AG04449 (cell line): Measurements from ENCODE around the gene CLECL1.
"Not testable (repeated sequence)": the region's sequence is repeated elsewhere in the genome, so short reads cannot be mapped to it uniquely, and the experiment has no call there.

Source experiments
- CTCF ChIA-PET: fragments of 350-600 bp; formaldehyde crosslinking; extraction: SDS; loops from one replicate; lab custom pipeline; 2021; ENCODE audit warnings: antibody characterized with exemption; lab: Yijun Ruan, JAX
- POLR2A ChIA-PET: fragments of 400-600, 350-600 bp; formaldehyde crosslinking; extraction: SDS; loops from one replicate; lab custom pipeline; 2020; ENCODE audit warnings: antibody characterized with exemption, inconsistent platforms; lab: Yijun Ruan, JAX
- DNase-seq: peaks from one replicate; pipeline ENCODE4 v3.0.0-alpha.2; 2010; ENCODE audit warnings: low read depth, low spot score
- H3K4me3 ChIP-seq: 2 replicates; pipeline ENCODE4 v1.5.1; 2011; ENCODE audit warnings: low read depth, mild to moderate bottlenecking, control low read depth, low read length
- CTCF ChIP-seq: IDR thresholded peaks from one replicate; pipeline ENCODE4 v1.5.1; 2011; ENCODE audit warnings: mild to moderate bottlenecking, moderate library complexity, low read length, control low read depth, inconsistent platforms; ENCODE audit not compliant: insufficient read depth; ENCODE audit errors: missing control alignments

The CLECL1 gene

GRCh38 chr12:9707864-9708808 is 24.8 kb downstream of the CLECL1 start:
- H3K4me3 ChIP-seq: no peak overlapping the region
- peak; percentile 70 for TF ChIP-seq CTCF
- ChIA-PET CTCF (interaction anchor here (0.6 to 7.7 kb wide), 29 partner anchors 8 to 377 kb away, joined by 3 to 245 read pairs (median 7); partner anchors contain the start of gene CLEC2D), POLR2A (no interaction called here)
- DNase-seq: no peak

GRCh38 chr12:9707356-9707755 is 25.5 kb downstream of the CLECL1 start:
- no peak for TF ChIP-seq CTCF
- DNase-seq: no peak
- POLR2A ChIA-PET: no interaction called here
- CTCF ChIA-PET: interaction anchor here (0.7 to 7.7 kb wide), 11 partner anchors 10 to 375 kb away, joined by 3 to 245 read pairs (median 7); no protein-coding TSS in a partner anchor
- no peak overlapping the region for H3K4me3 ChIP-seq

- TF ChIP-seq CTCF: no peak
- ChIA-PET CTCF (interaction anchor here (0.7 to 7.7 kb wide), 7 partner anchors 8 to 70 kb away, joined by 3 to 245 read pairs (median 5); no protein-coding TSS in a partner anchor), POLR2A (no interaction called here)
- H3K4me3 ChIP-seq: no peak overlapping the region
- DNase-seq: no peak
Measured at GRCh38 chr12:9706086-9706685, 26.7 kb downstream of the CLECL1 start.

GRCh38 chr12:9704561-9704960 is 28.3 kb downstream of the CLECL1 start:
- POLR2A ChIA-PET, DNase-seq, H3K4me3 ChIP-seq: not testable (repeated sequence)
- CTCF ChIA-PET: interaction anchor here (0.6 kb wide), 1 partner anchor 512 kb away, joined by 3 read pairs; no protein-coding TSS in a partner anchor

GRCh38 chr12:9702255-9702654 is 30.6 kb downstream of the CLECL1 start:
- TF ChIP-seq CTCF: no peak
- CTCF ChIA-PET: interaction anchor here (1.3 kb wide), 1 partner anchor 9 kb away, joined by 3 read pairs; no protein-coding TSS in a partner anchor
- POLR2A ChIA-PET: no interaction called here
- DNase-seq: no peak
- no peak overlapping the region for H3K4me3 ChIP-seq

- no peak for TF ChIP-seq CTCF
- ChIA-PET CTCF (no interaction called here), POLR2A (no interaction called here)
- H3K4me3 ChIP-seq: no peak overlapping the region
- DNase-seq: no peak
Measured at GRCh38 chr12:9701380-9702154, 31.3 kb downstream of the CLECL1 start.
